Melanocyte of skin (primary cell): Measurements from ENCODE around the gene CT45A9. TPM values are rescaled to one million over a fixed set of nuclear protein-coding genes. Genes with fewer than 3 reads are reported as not detected.

ENCODE experiments used
- total RNA-seq, 2 donors: library from RNA; depleted of rRNA; stranded (reverse); fragments of >200 nt; gene quantifications; 2 replicates each; pipeline ENCODE4 v1.2.3, GENCODE V29; 2012

The CT45A9 gene, protein sequence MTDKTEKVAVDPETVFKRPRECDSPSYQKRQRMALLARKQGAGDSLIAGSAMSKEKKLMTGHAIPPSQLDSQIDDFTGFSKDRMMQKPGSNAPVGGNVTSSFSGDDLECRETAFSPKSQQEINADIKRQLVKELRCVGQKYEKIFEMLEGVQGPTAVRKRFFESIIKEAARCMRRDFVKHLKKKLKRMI
- total RNA-seq, result not detected

DNA sequence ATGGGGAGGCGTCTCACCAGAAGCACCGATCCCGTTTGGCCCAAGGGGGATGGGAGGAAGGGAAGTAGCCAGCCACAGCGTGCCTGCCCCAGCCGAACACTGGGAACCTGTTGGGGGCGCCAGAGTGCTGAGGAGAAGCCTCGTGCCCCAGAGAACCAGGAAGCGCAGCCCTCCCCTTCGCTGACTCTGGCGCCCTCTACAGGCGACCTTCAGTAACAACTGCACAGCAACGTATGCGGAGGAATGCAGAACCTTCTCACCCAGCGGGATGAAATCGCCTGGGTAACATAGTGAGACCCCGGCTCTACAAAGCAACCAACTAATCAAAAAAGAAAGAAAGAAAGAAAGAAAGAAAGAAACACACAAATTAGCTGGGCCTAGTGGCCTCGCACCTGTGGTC lies at the start of gene CT45A9:
Gene CT45A9, minus strand, starts transcription at position 101 of the 400 bp plus-strand sequence. CDS start 3,751 bp downstream, outside the sequence.

DNA sequence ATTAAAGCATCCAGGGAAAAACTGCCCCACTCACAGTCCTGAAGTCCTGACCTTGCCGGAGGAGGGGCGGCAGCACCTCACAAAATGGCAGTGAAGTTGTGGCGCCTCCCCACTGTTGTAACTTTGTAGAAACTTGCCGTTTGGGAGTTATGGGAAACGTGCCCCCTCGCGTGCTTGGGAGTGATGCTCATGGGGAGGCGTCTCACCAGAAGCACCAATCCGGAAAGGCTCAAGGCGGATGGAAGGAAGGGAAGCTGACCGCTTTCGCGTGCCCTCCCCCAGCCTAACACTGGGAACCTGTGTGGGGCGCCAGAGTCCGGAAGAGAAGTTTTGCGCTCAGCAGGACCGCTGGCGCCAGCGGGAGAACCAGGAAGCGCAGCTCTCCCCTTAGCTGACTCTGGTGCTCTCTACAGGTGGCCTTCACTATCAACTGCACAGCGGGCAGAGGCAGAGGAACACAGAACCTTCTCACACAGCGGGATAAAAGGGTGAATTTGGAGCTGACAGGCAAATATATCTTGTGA lies 21.7 kb upstream of the CT45A9 start, which contains the start of the genes CT45A10 and SAGE1:
Gene CT45A10, minus strand, starts transcription at position 151 of the 524 bp plus-strand sequence. CDS start 8,100 bp downstream, outside the sequence.
Gene SAGE1, plus strand, starts transcription at position 423 of the 524 bp plus-strand sequence. CDS start 2,527 bp downstream, outside the sequence.

DNA sequence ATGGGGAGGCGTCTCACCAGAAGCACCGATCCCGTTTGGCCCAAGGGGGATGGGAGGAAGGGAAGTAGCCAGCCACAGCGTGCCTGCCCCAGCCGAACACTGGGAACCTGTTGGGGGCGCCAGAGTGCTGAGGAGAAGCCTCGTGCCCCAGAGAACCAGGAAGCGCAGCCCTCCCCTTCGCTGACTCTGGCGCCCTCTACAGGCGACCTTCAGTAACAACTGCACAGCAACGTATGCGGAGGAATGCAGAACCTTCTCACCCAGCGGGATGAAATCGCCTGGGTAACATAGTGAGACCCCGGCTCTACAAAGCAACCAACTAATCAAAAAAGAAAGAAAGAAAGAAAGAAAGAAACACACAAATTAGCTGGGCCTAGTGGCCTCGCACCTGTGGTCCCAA lies 17.2 kb downstream of the CT45A9 start, which contains the start of gene CT45A8:
Gene CT45A8, minus strand, starts transcription at position 101 of the 400 bp plus-strand sequence. CDS start 3,755 bp downstream, outside the sequence.

DNA sequence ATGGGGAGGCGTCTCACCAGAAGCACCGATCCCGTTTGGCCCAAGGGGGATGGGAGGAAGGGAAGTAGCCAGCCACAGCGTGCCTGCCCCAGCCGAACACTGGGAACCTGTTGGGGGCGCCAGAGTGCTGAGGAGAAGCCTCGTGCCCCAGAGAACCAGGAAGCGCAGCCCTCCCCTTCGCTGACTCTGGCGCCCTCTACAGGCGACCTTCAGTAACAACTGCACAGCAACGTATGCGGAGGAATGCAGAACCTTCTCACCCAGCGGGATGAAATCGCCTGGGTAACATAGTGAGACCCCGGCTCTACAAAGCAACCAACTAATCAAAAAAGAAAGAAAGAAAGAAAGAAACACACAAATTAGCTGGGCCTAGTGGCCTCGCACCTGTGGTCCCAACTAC lies 34.4 kb downstream of the CT45A9 start, which contains the start of gene CT45A7:
Gene CT45A7, minus strand, starts transcription at position 101 of the 400 bp plus-strand sequence. CDS start 3,747 bp downstream, outside the sequence.

DNA sequence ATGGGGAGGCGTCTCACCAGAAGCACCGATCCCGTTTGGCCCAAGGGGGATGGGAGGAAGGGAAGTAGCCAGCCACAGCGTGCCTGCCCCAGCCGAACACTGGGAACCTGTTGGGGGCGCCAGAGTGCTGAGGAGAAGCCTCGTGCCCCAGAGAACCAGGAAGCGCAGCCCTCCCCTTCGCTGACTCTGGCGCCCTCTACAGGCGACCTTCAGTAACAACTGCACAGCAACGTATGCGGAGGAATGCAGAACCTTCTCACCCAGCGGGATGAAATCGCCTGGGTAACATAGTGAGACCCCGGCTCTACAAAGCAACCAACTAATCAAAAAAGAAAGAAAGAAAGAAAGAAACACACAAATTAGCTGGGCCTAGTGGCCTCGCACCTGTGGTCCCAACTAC lies 51.7 kb downstream of the CT45A9 start, which contains the start of gene CT45A2:
Gene CT45A2, minus strand, starts transcription at position 101 of the 400 bp plus-strand sequence. CDS start 3,747 bp downstream, outside the sequence.

Other genes with a start within 250 kb of the CT45A9 start
- gene CT45A1, start 158.2 kb downstream of the CT45A9 start, total RNA-seq, result not detected
- gene CT45A3, start 103.6 kb downstream of the CT45A9 start, total RNA-seq, result not detected
- gene CT45A5, start 86.3 kb downstream of the CT45A9 start, total RNA-seq, result not detected
- gene CT45A6, start 69.0 kb downstream of the CT45A9 start, total RNA-seq, result not detected
- gene CT45A2, start 51.8 kb downstream of the CT45A9 start, total RNA-seq, result not detected
- not detected for gene CT45A7, start 34.5 kb downstream of the CT45A9 start, total RNA-seq
- not detected for gene CT45A8, start 17.3 kb downstream of the CT45A9 start, total RNA-seq
- not detected for gene CT45A10, start 21.6 kb upstream of the CT45A9 start, total RNA-seq
- gene SAGE1, start 21.9 kb upstream of the CT45A9 start, total RNA-seq, result not detected
- gene MMGT1, start 102.2 kb upstream of the CT45A9 start, total RNA-seq, result 10 to 100 TPM; 18.9 to 23.3 TPM
- gene SLC9A6, start 113.6 kb upstream of the CT45A9 start, total RNA-seq, result 10 to 100 TPM; 21.0 to 23.6 TPM